ENCODE data around the gene ANG.

The ANG gene

GRCh38 chr14:20676072-20676471 is 12.5 kb upstream of the ANG start:
- Histone ChIP-seq H3K4me3 (replicated peaks; ENCODE audit: insufficient read depth, low read length) (no peak overlapping the region), H3K27me3 (ENCODE audit: insufficient read depth, poor library complexity, severe bottlenecking) (no peaks in the 10 kb centered on the region), H3K27ac (replicated peaks) (no peak overlapping the region)
- no peak for DNase-seq (ENCODE audit: low read depth in 1 of 2, low spot score in 1 of 2)
- TF ChIP-seq GABPA (IDR thresholded peaks at IDR 0.05; ENCODE audit: low read depth): no peak
- no peak for TF ChIP-seq SPI1 (IDR thresholded peaks at IDR 0.05; ENCODE audit: borderline replicate concordance, low read depth)
- no peak for TF ChIP-seq POLR2AphosphoS5 (IDR thresholded peaks at IDR 0.05; ENCODE audit: low read depth)
- no peak for TF ChIP-seq REST (IDR thresholded peaks at IDR 0.05; ENCODE audit: insufficient replicate concordance, low read depth)
- TF ChIP-seq, protein P1, sequence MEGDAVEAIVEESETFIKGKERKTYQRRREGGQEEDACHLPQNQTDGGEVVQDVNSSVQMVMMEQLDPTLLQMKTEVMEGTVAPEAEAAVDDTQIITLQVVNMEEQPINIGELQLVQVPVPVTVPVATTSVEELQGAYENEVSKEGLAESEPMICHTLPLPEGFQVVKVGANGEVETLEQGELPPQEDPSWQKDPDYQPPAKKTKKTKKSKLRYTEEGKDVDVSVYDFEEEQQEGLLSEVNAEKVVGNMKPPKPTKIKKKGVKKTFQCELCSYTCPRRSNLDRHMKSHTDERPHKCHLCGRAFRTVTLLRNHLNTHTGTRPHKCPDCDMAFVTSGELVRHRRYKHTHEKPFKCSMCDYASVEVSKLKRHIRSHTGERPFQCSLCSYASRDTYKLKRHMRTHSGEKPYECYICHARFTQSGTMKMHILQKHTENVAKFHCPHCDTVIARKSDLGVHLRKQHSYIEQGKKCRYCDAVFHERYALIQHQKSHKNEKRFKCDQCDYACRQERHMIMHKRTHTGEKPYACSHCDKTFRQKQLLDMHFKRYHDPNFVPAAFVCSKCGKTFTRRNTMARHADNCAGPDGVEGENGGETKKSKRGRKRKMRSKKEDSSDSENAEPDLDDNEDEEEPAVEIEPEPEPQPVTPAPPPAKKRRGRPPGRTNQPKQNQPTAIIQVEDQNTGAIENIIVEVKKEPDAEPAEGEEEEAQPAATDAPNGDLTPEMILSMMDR (IDR thresholded peaks at IDR 0.05; ENCODE audit: insufficient read depth, low read length): no peak

GRCh38 chr14:20679907-20680306 is 8.7 kb upstream of the ANG start:
- DNase-seq (ENCODE audit: low read depth in 1 of 2, low spot score in 1 of 2): peak in 1 of 2 experiments; percentile 23
- H3K4me3 ChIP-seq (replicated peaks; ENCODE audit: insufficient read depth, low read length): no peak overlapping the region
- no peaks in the 10 kb centered on the region for H3K27me3 ChIP-seq (ENCODE audit: insufficient read depth, poor library complexity, severe bottlenecking)
- TF ChIP-seq GABPA (IDR thresholded peaks at IDR 0.05; ENCODE audit: low read depth): no peak
- no peak overlapping the region for H3K27ac ChIP-seq (replicated peaks)

- no peak overlapping the region for H3K27ac ChIP-seq (replicated peaks)
- peak overlapping the region; percentile 93; the same call in 1 of the 2 replicates for H3K4me3 ChIP-seq (replicated peaks; ENCODE audit: insufficient read depth, low read length)
- no peaks in the 10 kb centered on the region for H3K27me3 ChIP-seq (ENCODE audit: insufficient read depth, poor library complexity, severe bottlenecking)
- DNase-seq (ENCODE audit: low read depth in 1 of 2, low spot score in 1 of 2): no peak
- TF ChIP-seq, protein P1 (IDR thresholded peaks at IDR 0.05; ENCODE audit: insufficient read depth, low read length): no peak
- TF ChIP-seq GABPA (IDR thresholded peaks at IDR 0.05; ENCODE audit: low read depth): no peak
- no peak for TF ChIP-seq POLR2AphosphoS5 (IDR thresholded peaks at IDR 0.05; ENCODE audit: low read depth)
Measured at GRCh38 chr14:20680363-20680762, 8.2 kb upstream of the ANG start.

- Histone ChIP-seq H3K4me3 (replicated peaks; ENCODE audit: insufficient read depth, low read length) (peak overlapping the region; percentile 93), H3K27ac (replicated peaks) (no peak overlapping the region), H3K27me3 (ENCODE audit: insufficient read depth, poor library complexity, severe bottlenecking) (no peaks in the 10 kb centered on the region)
- peak in 1 of 2 experiments; percentile 66 for DNase-seq (ENCODE audit: low read depth in 1 of 2, low spot score in 1 of 2)
- TF ChIP-seq REST (IDR thresholded peaks at IDR 0.05; ENCODE audit: insufficient replicate concordance, low read depth): no peak
- TF ChIP-seq GABPA (IDR thresholded peaks at IDR 0.05; ENCODE audit: low read depth): no peak
- TF ChIP-seq, protein P1 (IDR thresholded peaks at IDR 0.05; ENCODE audit: insufficient read depth, low read length): no peak
- TF ChIP-seq POLR2AphosphoS5 (IDR thresholded peaks at IDR 0.05; ENCODE audit: low read depth): no peak
- no peak for TF ChIP-seq SPI1 (IDR thresholded peaks at IDR 0.05; ENCODE audit: borderline replicate concordance, low read depth)
Measured at GRCh38 chr14:20680843-20681347, 7.7 kb upstream of the ANG start.
